Liver (tissue), 9 donors: ENCODE measurements around the gene MTRR. TPM values are rescaled to one million over a fixed set of nuclear protein-coding genes. Genes with fewer than 3 reads are reported as not detected.

Experiments
- DNase-seq: peaks from one replicate; pipeline ENCODE4 v3.0.0-alpha.2; 2017; ENCODE audit warnings: low spot score
- H3K27ac ChIP-seq, 2 donors: one replicate each; pipeline ENCODE4 v1.7.0; 2013; ENCODE audit warnings: inconsistent platforms in 2 of 2, low read length in 2 of 2, control low read depth in 1 of 2, low read depth in 1 of 2, mild to moderate bottlenecking in 1 of 2
- H3K27me3 ChIP-seq, 4 donors: one replicate each; pipeline versions ENCODE4 v1.6.1 to v1.7.0; 2013; ENCODE audit warnings: low read length in 3 of 4, inconsistent platforms in 1 of 4, mild to moderate bottlenecking in 1 of 4, moderate library complexity in 1 of 4; ENCODE audit not compliant: control insufficient read depth in 4 of 4, insufficient read depth in 4 of 4
- H3K36me3 ChIP-seq, 4 donors: one replicate each; pipeline versions ENCODE4 v1.6.1 to v1.7.0; 2013; ENCODE audit warnings: low read length in 3 of 4, mild to moderate bottlenecking in 3 of 4, low read depth in 1 of 4, moderate library complexity in 1 of 4; ENCODE audit not compliant: control insufficient read depth in 4 of 4, insufficient read depth in 3 of 4
- H3K4me1 ChIP-seq, 4 donors: one replicate each; pipeline versions ENCODE4 v1.6.1 to v1.7.0; 2013; ENCODE audit warnings: low read length in 3 of 4, mild to moderate bottlenecking in 3 of 4, moderate library complexity in 1 of 4; ENCODE audit not compliant: control insufficient read depth in 4 of 4, insufficient read depth in 4 of 4
- H3K4me3 ChIP-seq, 3 donors: one replicate each; pipeline versions ENCODE4 v1.6.1 to v1.7.0; 2013; ENCODE audit warnings: low read length in 3 of 3, control low read depth in 1 of 3, low read depth in 1 of 3, mild to moderate bottlenecking in 1 of 3
- H3K9ac ChIP-seq, 2 donors: one replicate each; pipeline ENCODE4 v1.7.0; 2013; ENCODE audit warnings: low read length in 2 of 2, mild to moderate bottlenecking in 2 of 2, moderate library complexity in 2 of 2, control low read depth in 1 of 2, low read depth in 1 of 2
- H3K9me3 ChIP-seq, 4 donors: one replicate each; pipeline versions ENCODE4 v1.6.1 to v1.7.0; 2013; ENCODE audit warnings: low read length in 3 of 4; ENCODE audit not compliant: control insufficient read depth in 4 of 4
- CTCF ChIP-seq: fragments of 150-350 bp; IDR thresholded peaks from 2 replicates; pipeline ENCODE4 v1.5.1; 2017; ENCODE audit warnings: improper control_type of control experiment, low read depth, low read length; ENCODE audit not compliant: missing input control
- EGR1 ChIP-seq, 2 donors: IDR thresholded peaks; 2 replicates each; pipeline ENCODE4 v1.6.1; 2016 to 2018; ENCODE audit warnings: antibody characterized with exemption in 2 of 2, low read depth in 2 of 2
- FOXA1 ChIP-seq: IDR thresholded peaks from 2 replicates; pipeline ENCODE4 v1.6.1; 2016; ENCODE audit warnings: antibody characterized with exemption
- FOXA2 ChIP-seq: IDR thresholded peaks from 2 replicates; pipeline ENCODE4 v1.6.1; 2016; ENCODE audit warnings: antibody characterized with exemption
- GABPA ChIP-seq, 2 donors: IDR thresholded peaks in 1 of 2; conservative IDR thresholded peaks in 1 of 2; 2 replicates each; pipeline ENCODE4 v1.6.1; 2016; ENCODE audit warnings: antibody characterized with exemption in 2 of 2, mild to moderate bottlenecking in 1 of 2, moderate library complexity in 1 of 2
- HNF4A ChIP-seq, 2 donors: conservative IDR thresholded peaks; 2 replicates each; pipeline ENCODE4 v1.6.1; 2016; ENCODE audit warnings: antibody characterized with exemption in 2 of 2, mild to moderate bottlenecking in 2 of 2
- JUND ChIP-seq, 2 donors: IDR thresholded peaks; 2 replicates each; pipeline ENCODE4 v1.6.1; 2016; ENCODE audit warnings: antibody characterized with exemption in 2 of 2
- MAX ChIP-seq: IDR thresholded peaks from 2 replicates; pipeline ENCODE4 v1.6.1; 2016; ENCODE audit warnings: antibody characterized with exemption
- NR2F2 ChIP-seq: IDR thresholded peaks from 2 replicates; pipeline ENCODE4 v1.6.1; 2016; ENCODE audit warnings: antibody characterized with exemption
- RAD21 ChIP-seq, 2 donors: IDR thresholded peaks; 2 replicates each; pipeline ENCODE4 v1.6.1; 2016; ENCODE audit warnings: antibody characterized with exemption in 2 of 2, mild to moderate bottlenecking in 2 of 2
- REST ChIP-seq: IDR thresholded peaks from 2 replicates; pipeline ENCODE4 v1.6.1; 2016; ENCODE audit warnings: antibody characterized with exemption, mild to moderate bottlenecking
- RXRA ChIP-seq, 2 donors: IDR thresholded peaks; 2 replicates each; pipeline ENCODE4 v1.6.1; 2017 to 2018; ENCODE audit warnings: antibody characterized with exemption in 2 of 2, mild to moderate bottlenecking in 1 of 2
- SP1 ChIP-seq: IDR thresholded peaks from 2 replicates; pipeline ENCODE4 v1.6.1; 2018; ENCODE audit warnings: antibody characterized with exemption, mild to moderate bottlenecking
- TAF1 ChIP-seq: conservative IDR thresholded peaks from 2 replicates; pipeline ENCODE4 v1.6.1; 2016; ENCODE audit warnings: antibody characterized with exemption, mild to moderate bottlenecking
- YY1 ChIP-seq: IDR thresholded peaks from 2 replicates; pipeline ENCODE4 v1.6.1; 2016; ENCODE audit warnings: antibody characterized with exemption, mild to moderate bottlenecking
- WGBS: extraction: QIAGEN DNeasy Blood & Tissue Kit; methylation state at CpG from one replicate; pipeline ENCODE4 v1.1.7; 2013; 5-methylcytosine and 5-hydroxymethylcytosine counted together
- polyA plus RNA-seq, 2 donors: library from polyadenylated mRNA; stranded (reverse) in 1 of 2; unstranded in 1 of 2; fragments of 200-250 nt in 1 of 2; fragments of >200 nt in 1 of 2; fragmentation: Nextera tagmentation in 1 of 2; extraction: Ambion mirVana in 1 of 2; gene quantifications; one replicate each; pipeline versions ENCODE4 v1.2.1 to v1.2.3, GENCODE V29; 2013 to 2015
- total RNA-seq, 2 donors: library from RNA; depleted of rRNA; stranded (reverse); fragments of >200 nt; gene quantifications; one replicate each; pipeline ENCODE4 v1.2.3, GENCODE V29; 2014
- donor health status: healthy.
- donor health status: healthy.
- donor health status: healthy.
- donor health status: healthy.
- donor health status: healthy.

Gene MTRR
- total and polyA plus RNA-seq, 4 donors = 16.2 to 49.7 (median 18.0) TPM

DNA sequence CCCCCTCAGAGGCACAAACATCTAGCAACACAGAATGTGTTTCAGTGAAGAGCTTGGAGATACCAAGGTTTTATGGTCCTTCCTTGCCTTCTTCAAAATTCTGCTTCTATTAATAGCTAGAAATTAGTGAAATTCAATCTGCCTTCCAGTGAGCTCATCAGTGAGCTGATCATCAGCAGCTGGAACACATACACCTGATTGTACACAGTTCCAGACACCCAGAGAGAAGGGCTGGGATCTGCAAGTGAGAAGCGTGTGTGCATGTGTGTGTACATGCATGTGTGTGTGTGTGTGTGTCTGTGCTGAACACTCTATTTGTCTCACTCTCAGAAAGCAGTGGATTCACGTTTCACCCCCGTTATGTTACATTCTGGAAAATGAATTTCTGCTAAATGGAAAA is 46.5 kb upstream of the MTRR start (continued):
- TF ChIP-seq TAF1 (no peak), YY1 (no peak), MAX (no peak)

- Histone ChIP-seq H3K36me3 (no peaks in the 10 kb centered on the region), H3K9ac (no peak overlapping the region), H3K9me3 (no peaks in the 10 kb centered on the region), H3K27ac (no peak overlapping the region), H3K4me1 (no peaks in the 10 kb centered on the region), H3K27me3 (peaks cover 0 to 2% (median 1%) of the 10 kb centered on the region in 4 donors), H3K4me3 (no peak overlapping the region)
- 74% methylated on average over 8 of the region's 8 CpGs for WGBS
- no peak for DNase-seq
- TF ChIP-seq RAD21 (IDR thresholded peaks at IDR 0.05) = no peak
- TF ChIP-seq FOXA2 = no peak
- no peak for TF ChIP-seq CTCF
- no peak for TF ChIP-seq EGR1 (IDR thresholded peaks at IDR 0.05; ENCODE audit: low read depth in 2 of 2)
- TF ChIP-seq NR2F2 = no peak
- no peak for TF ChIP-seq YY1
- TF ChIP-seq JUND (IDR thresholded peaks at IDR 0.05) = no peak
- TF ChIP-seq HNF4A (conservative IDR thresholded peaks at IDR 0.05) = no peak
- no peak for TF ChIP-seq RXRA (IDR thresholded peaks at IDR 0.05)
- no peak for TF ChIP-seq MAX
- TF ChIP-seq REST = no peak
- no peak for TF ChIP-seq SP1
- no peak for TF ChIP-seq TAF1
Measured at GRCh38 chr5:7823594-7823993, 45.4 kb upstream of the MTRR start.

DNA sequence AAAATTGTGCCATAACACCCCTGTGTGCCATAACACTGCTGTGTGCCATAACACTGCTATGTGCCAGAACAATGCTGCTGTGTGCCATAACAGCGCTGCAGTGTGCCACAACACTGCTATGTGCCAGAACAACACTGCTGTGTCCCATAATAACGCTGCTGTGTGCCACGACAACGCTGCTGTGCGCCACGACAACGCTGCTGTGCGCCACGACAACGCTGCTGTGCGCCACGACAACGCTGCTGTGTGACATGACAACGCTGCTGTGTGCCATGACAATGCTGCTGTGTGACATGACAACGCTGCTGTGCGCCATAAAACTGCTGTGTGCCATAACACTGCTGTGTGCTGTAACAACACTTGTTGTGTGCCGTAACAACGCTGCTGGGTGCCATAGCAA is 44.0 kb upstream of the MTRR start:
- no peak for DNase-seq
- Histone ChIP-seq H3K36me3 (no peaks in the 10 kb centered on the region), H3K4me1 (no peaks in the 10 kb centered on the region), H3K4me3 (no peak overlapping the region), H3K9ac (no peak overlapping the region), H3K27ac (no peak overlapping the region), H3K27me3 (peaks cover 0 to 2% (median 1%) of the 10 kb centered on the region in 4 donors), H3K9me3 (no peaks in the 10 kb centered on the region)
- 94% methylated on average over 18 of the region's 18 CpGs for WGBS
- no peak for TF ChIP-seq RXRA (IDR thresholded peaks at IDR 0.05)
- no peak for TF ChIP-seq REST
- no peak for TF ChIP-seq RAD21 (IDR thresholded peaks at IDR 0.05)
- no peak for TF ChIP-seq FOXA1
- TF ChIP-seq GABPA (IDR thresholded peaks at IDR 0.05 in 1 of 2, conservative IDR thresholded peaks at IDR 0.05 in 1 of 2) = no peak
- no peak for TF ChIP-seq MAX
- no peak for TF ChIP-seq SP1
- no peak for TF ChIP-seq YY1
- TF ChIP-seq TAF1 = no peak
- no peak for TF ChIP-seq HNF4A (conservative IDR thresholded peaks at IDR 0.05)
- TF ChIP-seq NR2F2 = no peak
- TF ChIP-seq EGR1 (IDR thresholded peaks at IDR 0.05; ENCODE audit: low read depth in 2 of 2) = no peak
- TF ChIP-seq FOXA2 = no peak
- TF ChIP-seq CTCF = no peak
